Hematopoietic multipotent progenitor cell treated with erythropoietin and hydrocortisone succinate and interleukin-3 and kit ligand, for 15 days (in vitro differentiated cells): ENCODE results near the gene SLC30A3.
"Not testable (repeated sequence)": the region's sequence is repeated elsewhere in the genome, so short reads cannot be mapped to it uniquely, and the experiment has no call there.

Experiments
- DNase-seq: peaks from one replicate; pipeline ENCODE4 v3.0.0-alpha.2; 2015; ENCODE audit warnings: low spot score

SLC30A3 gene

GRCh38 chr2:27262379-27263286 lies at the start of gene SLC30A3:
SLC30A3 (minus strand) TSS chr2:27263047; CDS start chr2:27262906, 141 bp downstream.
- peak; percentile 44 for DNase-seq

- no peak for DNase-seq
These were observed 49.3 kb upstream of the SLC30A3 start for GRCh38 chr2:27312152-27312551.

GRCh38 chr2:27309651-27310050 lies 46.8 kb upstream of the SLC30A3 start:
- no peak for DNase-seq

GRCh38 chr2:27308359-27308881 lies 45.6 kb upstream of the SLC30A3 start, which contains the start of gene UCN:
UCN (minus strand) TSS chr2:27308445; CDS start chr2:27307895, 550 bp downstream.
- DNase-seq: no peak

- no peak for DNase-seq
These were observed 44.9 kb upstream of the SLC30A3 start for GRCh38 chr2:27307545-27308358.

- DNase-seq: no peak
These were observed 44.4 kb upstream of the SLC30A3 start for GRCh38 chr2:27307287-27307544.

- no peak for DNase-seq
These were observed 43.9 kb upstream of the SLC30A3 start for GRCh38 chr2:27306573-27307286.

- no peak for DNase-seq
These were observed 43.3 kb upstream of the SLC30A3 start for GRCh38 chr2:27306136-27306535.

GRCh38 chr2:27305516-27305915 lies 42.7 kb upstream of the SLC30A3 start:
- no peak for DNase-seq

GRCh38 chr2:27304488-27305240 lies 41.8 kb upstream of the SLC30A3 start:
- no peak for DNase-seq

GRCh38 chr2:27303093-27304025 lies 40.5 kb upstream of the SLC30A3 start:
- DNase-seq: peak; percentile 69

GRCh38 chr2:27300606-27301005 lies 37.8 kb upstream of the SLC30A3 start:
- not testable (repeated sequence) for DNase-seq

GRCh38 chr2:27298391-27299080 lies 35.7 kb upstream of the SLC30A3 start:
- no peak for DNase-seq

- no peak for DNase-seq
These were observed 34.3 kb upstream of the SLC30A3 start for GRCh38 chr2:27297195-27297594.

GRCh38 chr2:27296481-27296880 lies 33.6 kb upstream of the SLC30A3 start:
- no peak for DNase-seq

- no peak for DNase-seq
These were observed 32.1 kb upstream of the SLC30A3 start for GRCh38 chr2:27294928-27295327.

- DNase-seq: no peak
These were observed 29.0 kb upstream of the SLC30A3 start for GRCh38 chr2:27291865-27292264.

- no peak for DNase-seq
These were observed 27.7 kb upstream of the SLC30A3 start for GRCh38 chr2:27290549-27290948.

GRCh38 chr2:27288610-27289009 lies 25.8 kb upstream of the SLC30A3 start:
- no peak for DNase-seq

- DNase-seq: no peak
These were observed 22.6 kb upstream of the SLC30A3 start for GRCh38 chr2:27285481-27285880.
